22Rv1 (cell line): ENCODE results near the gene FGF13.

ENCODE experiments used
- H3K27ac ChIP-seq: fragments of 450-650 bp; 2 replicates; pipeline ENCODE4 v1.5.1; 2017
- ZFX ChIP-seq: fragments of 450-650 bp; IDR thresholded peaks from 2 replicates; pipeline ENCODE4 v1.6.1; 2017; ENCODE audit warnings: antibody characterized with exemption, borderline replicate concordance
- TF ChIP-seq, protein P1 (sequence below): fragments of 450-650 bp; IDR thresholded peaks from 2 replicates; pipeline ENCODE4 v1.5.1; 2017; ENCODE audit warnings: mild to moderate bottlenecking

The FGF13 gene

DNA sequence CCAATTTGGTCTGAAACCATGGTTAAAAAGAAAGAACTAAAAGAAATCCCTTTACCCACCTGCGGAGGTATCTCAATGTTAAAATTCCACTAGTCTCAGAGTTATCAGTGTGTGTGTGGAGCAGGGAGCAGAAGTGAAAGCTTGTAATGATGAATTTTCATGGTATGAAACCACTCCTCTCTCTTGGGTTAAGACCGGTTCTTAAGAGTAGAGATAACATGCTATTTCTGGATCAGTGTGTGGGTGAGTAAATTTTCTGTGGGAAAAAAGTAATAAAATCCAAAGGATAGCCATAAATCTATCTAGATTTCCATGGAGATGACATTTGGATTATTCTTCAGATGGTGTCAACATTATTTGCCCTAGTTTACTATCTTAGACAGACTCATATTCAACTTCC lies 3.2 kb downstream of the FGF13 start:
- TF ChIP-seq, protein P1, sequence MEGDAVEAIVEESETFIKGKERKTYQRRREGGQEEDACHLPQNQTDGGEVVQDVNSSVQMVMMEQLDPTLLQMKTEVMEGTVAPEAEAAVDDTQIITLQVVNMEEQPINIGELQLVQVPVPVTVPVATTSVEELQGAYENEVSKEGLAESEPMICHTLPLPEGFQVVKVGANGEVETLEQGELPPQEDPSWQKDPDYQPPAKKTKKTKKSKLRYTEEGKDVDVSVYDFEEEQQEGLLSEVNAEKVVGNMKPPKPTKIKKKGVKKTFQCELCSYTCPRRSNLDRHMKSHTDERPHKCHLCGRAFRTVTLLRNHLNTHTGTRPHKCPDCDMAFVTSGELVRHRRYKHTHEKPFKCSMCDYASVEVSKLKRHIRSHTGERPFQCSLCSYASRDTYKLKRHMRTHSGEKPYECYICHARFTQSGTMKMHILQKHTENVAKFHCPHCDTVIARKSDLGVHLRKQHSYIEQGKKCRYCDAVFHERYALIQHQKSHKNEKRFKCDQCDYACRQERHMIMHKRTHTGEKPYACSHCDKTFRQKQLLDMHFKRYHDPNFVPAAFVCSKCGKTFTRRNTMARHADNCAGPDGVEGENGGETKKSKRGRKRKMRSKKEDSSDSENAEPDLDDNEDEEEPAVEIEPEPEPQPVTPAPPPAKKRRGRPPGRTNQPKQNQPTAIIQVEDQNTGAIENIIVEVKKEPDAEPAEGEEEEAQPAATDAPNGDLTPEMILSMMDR, result no peak
- no peak for TF ChIP-seq ZFX
- no peak overlapping the region for H3K27ac ChIP-seq

GRCh38 chrX:138704596-138704995 lies 6.9 kb downstream of the FGF13 start:
- no peak overlapping the region for H3K27ac ChIP-seq
- TF ChIP-seq ZFX, result no peak
- TF ChIP-seq, protein P1, result no peak

DNA sequence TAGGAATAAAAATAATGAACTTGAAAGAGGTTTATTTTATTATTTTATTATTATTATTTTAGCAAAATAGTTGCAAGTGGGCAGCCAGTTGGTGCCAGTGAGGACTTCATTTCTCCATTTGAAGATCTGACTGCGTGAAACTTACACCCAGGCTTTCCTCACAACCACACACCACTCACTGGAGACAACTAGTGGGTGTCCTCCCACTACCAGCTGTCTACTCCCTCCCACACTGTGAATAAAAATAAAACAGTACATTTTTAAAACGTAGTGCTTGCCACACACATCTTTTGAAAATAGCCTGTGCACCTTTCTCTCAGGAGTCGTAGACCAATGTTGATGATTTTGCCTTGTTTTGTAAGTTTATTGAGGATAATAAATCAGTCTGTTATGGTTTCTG lies 7.4 kb downstream of the FGF13 start:
- TF ChIP-seq ZFX, result no peak
- TF ChIP-seq, protein P1, result no peak
- no peak overlapping the region for H3K27ac ChIP-seq

DNA sequence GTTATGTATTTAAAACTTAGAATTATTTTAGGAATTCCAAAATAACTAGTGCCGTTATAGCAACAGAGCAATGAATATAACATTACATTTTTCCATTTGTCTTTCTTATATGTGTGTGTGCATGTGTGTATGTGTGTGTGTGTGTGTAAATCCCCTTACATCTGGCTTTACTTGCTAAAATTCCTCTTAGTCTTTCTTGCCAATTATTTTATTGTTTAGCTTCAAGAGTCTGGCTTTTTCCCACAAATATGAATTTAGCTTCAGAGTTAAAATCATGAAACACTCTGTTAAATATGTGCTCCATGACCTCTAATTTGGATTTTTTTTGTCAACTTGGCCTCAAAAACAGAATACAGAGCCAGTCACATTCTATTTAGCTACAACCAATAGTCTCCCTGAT lies 18.9 kb downstream of the FGF13 start:
- TF ChIP-seq ZFX, result no peak

DNA sequence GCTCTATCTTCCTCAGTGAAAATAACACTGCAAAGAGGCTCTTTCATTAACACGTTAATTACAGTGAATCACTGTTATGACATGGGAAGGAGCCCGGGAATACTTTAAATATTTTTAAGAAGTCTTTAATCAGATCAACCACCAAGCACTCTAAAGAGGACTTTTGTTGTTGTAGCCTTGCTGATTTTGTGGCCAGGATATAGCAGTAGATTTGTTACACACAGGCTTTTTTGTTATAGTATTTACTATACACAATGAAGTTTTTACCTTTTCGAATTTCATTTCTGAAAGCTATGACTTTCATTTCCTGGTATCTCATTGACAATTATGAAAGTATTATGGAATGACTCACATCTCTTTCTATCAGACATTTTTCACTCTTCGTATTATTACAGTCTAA lies 20.3 kb downstream of the FGF13 start:
- H3K27ac ChIP-seq, result no peak overlapping the region
- TF ChIP-seq ZFX, result no peak
- TF ChIP-seq, protein P1, result no peak

More for the DNA sequence above, 18.9 kb downstream of the FGF13 start:
- no peak overlapping the region for H3K27ac ChIP-seq

GRCh38 chrX:138690591-138690990 lies 20.9 kb downstream of the FGF13 start:
- no peak for TF ChIP-seq ZFX
- TF ChIP-seq, protein P1, result no peak
- no peak overlapping the region for H3K27ac ChIP-seq

- no peak overlapping the region for H3K27ac ChIP-seq
- TF ChIP-seq ZFX, result no peak
- TF ChIP-seq, protein P1, result no peak
Measured at GRCh38 chrX:138683600-138683999, 27.9 kb downstream of the FGF13 start.

- TF ChIP-seq, protein P1, result no peak
- TF ChIP-seq ZFX, result no peak
- H3K27ac ChIP-seq, result no peak overlapping the region
Measured at GRCh38 chrX:138669693-138670092, 41.8 kb downstream of the FGF13 start.
